H1 (cell line): Measurements from ENCODE around the gene POLR2J. TPM values are rescaled to one million over a fixed set of nuclear protein-coding genes. Genes with fewer than 3 reads are reported as not detected.
A peak's percentile ranks its signal among the peaks of the same experiment; 100 is the strongest.
"Not testable (repeated sequence)": the region's sequence is repeated elsewhere in the genome, so short reads cannot be mapped to it uniquely, and the experiment has no call there.

Experiments
- CTCF ChIA-PET: fragments of 300-600 bp; sonication (Branson Sonifier 250); formaldehyde crosslinking; loops from one replicate; lab custom pipeline; 2021; ENCODE audit not compliant: partially characterized antibody; lab: Charles Lee
- POLR2A ChIA-PET: fragments of 300-600 bp; sonication (Branson Sonifier 250); formaldehyde crosslinking; loops from one replicate; lab custom pipeline; 2021; ENCODE audit warnings: inconsistent platforms; ENCODE audit not compliant: partially characterized antibody; lab: Charles Lee
- DNase-seq, 2 experiments: peaks; one replicate each; pipeline versions ENCODE4 v3.0.0 to v3.0.0-alpha.2; 2010 to 2022; ENCODE audit warnings: low spot score in 2 of 2, low read depth in 1 of 2, mixed read lengths in 1 of 2
- FAIRE-seq: peaks from 2 replicates; lab custom pipeline; 2011; peaks lifted over from hg19 to GRCh38; lab: Jason Lieb, UNC
- H2AFZ ChIP-seq: 2 replicates; pipeline ENCODE4 v1.8.1; 2012; ENCODE audit warnings: low read length, inconsistent platforms
- H2AK5ac ChIP-seq: 2 replicates; pipeline ENCODE4 v1.6.1; 2013; ENCODE audit warnings: low read depth, low read length
- H2BK120ac ChIP-seq: replicated peaks from 2 replicates; pipeline ENCODE3; 2013; ENCODE audit warnings: low read depth, low read length, inconsistent platforms
- H2BK12ac ChIP-seq: 2 replicates; pipeline ENCODE4 v1.6.1; 2013; ENCODE audit warnings: low read depth, low read length
- H2BK15ac ChIP-seq: 2 replicates; pipeline ENCODE4 v1.6.1; 2013; ENCODE audit warnings: low read length
- H2BK20ac ChIP-seq: 2 replicates; pipeline ENCODE4 v1.6.1; 2013; ENCODE audit warnings: low read length
- H2BK5ac ChIP-seq: 2 replicates; pipeline ENCODE4 v1.6.1; 2013; ENCODE audit warnings: low read depth, low read length
- H3K14ac ChIP-seq: 2 replicates; pipeline ENCODE4 v1.6.1; 2013; ENCODE audit warnings: inconsistent platforms; ENCODE audit not compliant: insufficient read length
- H3K18ac ChIP-seq: 2 replicates; pipeline ENCODE4 v1.6.1; 2013; ENCODE audit warnings: low read length; ENCODE audit errors: extremely low read depth
- H3K23ac ChIP-seq: 2 replicates; pipeline ENCODE4 v1.6.1; 2013; ENCODE audit warnings: inconsistent platforms; ENCODE audit not compliant: insufficient read length
- H3K23me2 ChIP-seq: 2 replicates; pipeline ENCODE4 v1.6.1; 2013; ENCODE audit warnings: low read depth, low read length
- H3K27ac ChIP-seq: 2 replicates; pipeline ENCODE4 v1.6.1; 2011; ENCODE audit warnings: low read depth, low read length, inconsistent platforms
- H3K27me3 ChIP-seq, 4 experiments: replicated peaks in 1 of 4; 1 replicate in 1 of 4; 2 replicates in 3 of 4; pipeline versions ENCODE4 v1.6.1 to v1.8.1; 2011 to 2013; ENCODE audit warnings: low read length in 3 of 4, mild to moderate bottlenecking in 3 of 4, inconsistent platforms in 2 of 4, mixed read lengths in 2 of 4, moderate library complexity in 1 of 4; ENCODE audit not compliant: control insufficient read depth in 3 of 4, insufficient read depth in 3 of 4; ENCODE audit errors: extremely low read depth in 1 of 4
- H3K36me3 ChIP-seq, 4 experiments: 2 replicates each; pipeline versions ENCODE4 v1.6.1 to v1.8.1; 2011 to 2013; ENCODE audit warnings: mild to moderate bottlenecking in 4 of 4, low read length in 3 of 4, moderate library complexity in 2 of 4, control low read depth in 1 of 4, inconsistent platforms in 1 of 4; ENCODE audit not compliant: insufficient read depth in 4 of 4, control insufficient read depth in 2 of 4
- H3K4ac ChIP-seq: replicated peaks from 2 replicates; pipeline ENCODE3; 2013; ENCODE audit warnings: low read length, low read depth, mixed read lengths, inconsistent platforms; ENCODE audit not compliant: insufficient read length
- H3K4me1 ChIP-seq, 4 experiments: replicated peaks in 1 of 4; 1 replicate in 1 of 4; 2 replicates in 3 of 4; pipeline versions ENCODE4 v1.6.1 to v1.8.1; 2011 to 2013; ENCODE audit warnings: low read length in 3 of 4, inconsistent platforms in 2 of 4, mixed read lengths in 1 of 4; ENCODE audit not compliant: insufficient read depth in 4 of 4, control insufficient read depth in 3 of 4
- H3K4me2 ChIP-seq, 2 experiments: 2 replicates each; pipeline versions ENCODE4 v1.6.1 to v1.8.1; 2011 to 2013; ENCODE audit warnings: low read depth in 2 of 2, low read length in 2 of 2, control low read depth in 1 of 2, inconsistent platforms in 1 of 2, mild to moderate bottlenecking in 1 of 2; ENCODE audit not compliant: insufficient read depth in 1 of 2
- H3K4me3 ChIP-seq, 4 experiments: fragments of 200-600, 300-600 bp in 1 of 4; sonication (generic), shearing (Covaris generic), sonication (Bioruptor Twin) in 1 of 4; 2 replicates each; pipeline versions ENCODE4 v1.5.1 to v1.8.1; 2011 to 2016; ENCODE audit warnings: low read length in 4 of 4, low read depth in 3 of 4, control low read depth in 2 of 4, inconsistent platforms in 2 of 4, mild to moderate bottlenecking in 2 of 4, mixed read lengths in 1 of 4, moderate library complexity in 1 of 4; ENCODE audit not compliant: insufficient read depth in 2 of 4; ENCODE audit errors: extremely low read depth in 1 of 4
- H3K56ac ChIP-seq: replicated peaks from 2 replicates; pipeline ENCODE3; 2013; ENCODE audit warnings: low read depth, mild to moderate bottlenecking, mixed read lengths, low read length, inconsistent platforms; ENCODE audit not compliant: insufficient read length
- H3K79me1 ChIP-seq: 2 replicates; pipeline ENCODE4 v1.6.1; 2013; ENCODE audit warnings: low read depth, low read length, control low read depth
- H3K79me2 ChIP-seq, 2 experiments: 2 replicates each; pipeline versions ENCODE4 v1.6.1 to v1.8.1; 2012 to 2013; ENCODE audit warnings: low read length in 2 of 2, mild to moderate bottlenecking in 2 of 2, inconsistent platforms in 1 of 2; ENCODE audit not compliant: insufficient read depth in 2 of 2, control insufficient read depth in 1 of 2
- H3K9ac ChIP-seq, 4 experiments: replicated peaks in 1 of 4; 1 replicate in 1 of 4; 2 replicates in 3 of 4; pipeline versions ENCODE4 v1.6.1 to v1.8.1; 2011 to 2013; ENCODE audit warnings: low read depth in 3 of 4, low read length in 3 of 4, control low read depth in 2 of 4, mild to moderate bottlenecking in 2 of 4, moderate library complexity in 2 of 4, inconsistent platforms in 1 of 4; ENCODE audit errors: extremely low read depth in 1 of 4
- H3K9me3 ChIP-seq, 2 experiments: 2 replicates each; pipeline versions ENCODE4 v1.6.1 to v1.8.1; 2012 to 2013; ENCODE audit warnings: mild to moderate bottlenecking in 2 of 2, moderate library complexity in 2 of 2, control low read depth in 1 of 2, inconsistent platforms in 1 of 2, low read depth in 1 of 2, low read length in 1 of 2, mixed read lengths in 1 of 2; ENCODE audit not compliant: insufficient read depth in 2 of 2
- H4K20me1 ChIP-seq, 2 experiments: replicated peaks in 1 of 2; 2 replicates each; pipeline versions ENCODE3 to v1.8.1; 2011 to 2013; ENCODE audit warnings: inconsistent platforms in 2 of 2, low read length in 2 of 2, mild to moderate bottlenecking in 1 of 2; ENCODE audit not compliant: insufficient read depth in 2 of 2, control insufficient read depth in 1 of 2
- H4K5ac ChIP-seq: 2 replicates; pipeline ENCODE4 v1.6.1; 2013; ENCODE audit warnings: low read length, low read depth, mixed read lengths, inconsistent platforms; ENCODE audit not compliant: insufficient read length
- H4K8ac ChIP-seq: 2 replicates; pipeline ENCODE4 v1.8.0; 2013; ENCODE audit warnings: mild to moderate bottlenecking, moderate library complexity, low read length, inconsistent platforms; ENCODE audit not compliant: insufficient read depth; ENCODE audit errors: extremely low read depth
- H4K91ac ChIP-seq: replicated peaks from 2 replicates; pipeline ENCODE3; 2013; ENCODE audit warnings: low read length, mixed read lengths, inconsistent platforms; ENCODE audit not compliant: insufficient read length
- WGBS, 2 experiments: shearing (Covaris generic) in 1 of 2; methylation state at CpG; one replicate each; pipeline versions ENCODE4 v1.1.6 to v1.1.7; 2013 to 2015; ENCODE audit warnings: low lambda C conversion rate in 2 of 2, mixed read lengths in 2 of 2, inconsistent platforms in 1 of 2, low coverage in 1 of 2, missing lambda C conversion rate in 1 of 2; ENCODE audit not compliant: insufficient replicate concordance in 2 of 2, insufficient coverage in 1 of 2, insufficient read length in 1 of 2; ENCODE audit errors: extremely low coverage in 1 of 2, missing lambda C conversion rate in 1 of 2; 5-methylcytosine and 5-hydroxymethylcytosine counted together
- polyA plus RNA-seq, 7 experiments: library from polyadenylated mRNA; depleted of rRNA in 3 of 7; stranded (reverse) in 5 of 7; unstranded in 2 of 7; fragments of >200 nt in 5 of 7; fragments of 200-250 nt in 2 of 7; gene quantifications; 1 replicate in 5 of 7; 2 replicates in 1 of 7; 4 replicates in 1 of 7; pipeline versions ENCODE4 v1.2.1 to v1.2.3, GENCODE V29; 2011 to 2013; ENCODE audit warnings: missing spikeins in 2 of 7, mixed read lengths in 2 of 7
- total RNA-seq: library from RNA; stranded (reverse); fragmentation: NEBNext Ultra II Directional; extraction: Animal tissue kit (Norgen Biotek cat#: 25700); gene quantifications from 2 replicates; pipeline ENCODE4 v1.2.1, GENCODE V29; 2021

Gene POLR2J
- total and polyA plus RNA-seq, 2 of the 8 experiments (the other 6 are each of a cell fraction or from before 2014, with no cell fraction given), result 54.1 to 113 TPM

- H3K4me1 ChIP-seq, H2AK5ac ChIP-seq, H3K23me2 ChIP-seq, H4K8ac ChIP-seq, H3K56ac ChIP-seq, H3K4ac ChIP-seq, H2BK120ac ChIP-seq, H2AFZ ChIP-seq, H3K4me3 ChIP-seq, H4K20me1 ChIP-seq, CTCF ChIA-PET, POLR2A ChIA-PET, H3K4me2 ChIP-seq, H3K9ac ChIP-seq, FAIRE-seq, H2BK5ac ChIP-seq, H3K27ac ChIP-seq, H2BK15ac ChIP-seq, H3K79me1 ChIP-seq, H2BK20ac ChIP-seq, H4K5ac ChIP-seq, H3K79me2 ChIP-seq, H3K18ac ChIP-seq, H4K91ac ChIP-seq, H3K9me3 ChIP-seq, H3K23ac ChIP-seq, H3K14ac ChIP-seq, H3K36me3 ChIP-seq, H2BK12ac ChIP-seq, H3K27me3 ChIP-seq: not testable (repeated sequence)
- WGBS, 2 experiments, result no CpG with 5 or more reads among the region's 10 CpGs
- peak in 1 of 2 experiments; percentile 39 for DNase-seq
Observed at GRCh38 chr7:102481962-102482361, 3.2 kb upstream of the POLR2J start.
